OCI-LY3 (cell line): ENCODE results near the gene PTPRT.

Experiments used
- H2AFZ ChIP-seq: fragments of 200-600, 300-600 bp; shearing (Covaris generic); 2 replicates; pipeline ENCODE4 v1.6.0; 2014; ENCODE audit warnings: antibody characterized with exemption, low read depth, low read length
- H3K27ac ChIP-seq: fragments of 200-600, 300-600 bp; sonication (generic); 2 replicates; pipeline ENCODE4 v1.5.1; 2014; ENCODE audit warnings: mild to moderate bottlenecking, low read length, moderate library complexity, mixed read lengths
- H3K27me3 ChIP-seq: fragments of 200-600, 300-600 bp; sonication (generic); 2 replicates; pipeline ENCODE4 v1.6.1; 2014; ENCODE audit warnings: low read depth, low read length, mixed read lengths
- H3K36me3 ChIP-seq: fragments of 200-600, 300-600 bp; sonication (generic); replicated peaks from 2 replicates; pipeline ENCODE3; 2014; ENCODE audit warnings: low read depth, low read length, mixed read lengths
- H3K4me1 ChIP-seq: fragments of 300-600, 200-600 bp; sonication (generic); 2 replicates; pipeline ENCODE4 v1.6.1; 2014; ENCODE audit warnings: low read length, mixed read lengths
- H3K4me2 ChIP-seq: fragments of 200-600, 300-600 bp; sonication (generic); 2 replicates; pipeline ENCODE4 v1.6.1; 2014; ENCODE audit warnings: low read length, mixed read lengths
- H3K4me3 ChIP-seq: fragments of 300-600, 200-600 bp; sonication (generic); 2 replicates; pipeline ENCODE4 v1.5.1; 2014; ENCODE audit warnings: antibody characterized with exemption, mild to moderate bottlenecking, low read length, moderate library complexity
- H3K79me2 ChIP-seq: fragments of 300-600, 200-600 bp; shearing (Covaris generic); 2 replicates; pipeline ENCODE4 v1.6.1; 2014; ENCODE audit warnings: mild to moderate bottlenecking, low read length, mixed read lengths
- H3K9ac ChIP-seq: fragments of 300-600, 200-600 bp; shearing (Covaris generic); 2 replicates; pipeline ENCODE4 v1.6.0; 2014; ENCODE audit warnings: mild to moderate bottlenecking, low read length, moderate library complexity
- H3K9me3 ChIP-seq: fragments of 200-600, 300-600 bp; shearing (Covaris generic); 2 replicates; pipeline ENCODE4 v1.6.1; 2014; ENCODE audit warnings: low read length, mixed read lengths; ENCODE audit not compliant: insufficient read depth
- H4K20me1 ChIP-seq: fragments of 200-600, 300-600 bp; sonication (generic); 2 replicates; pipeline ENCODE4 v1.6.1; 2016; ENCODE audit warnings: low read length, mixed read lengths; ENCODE audit not compliant: insufficient read depth
- CTCF ChIP-seq: fragments of 200-600, 300-600 bp; sonication (generic); IDR thresholded peaks from 2 replicates; pipeline ENCODE4 v1.5.1; 2014; ENCODE audit warnings: antibody characterized with exemption, low read length, low read depth
- EZH2phosphoT487 ChIP-seq: fragments of 200-600 bp; shearing (Covaris generic); IDR thresholded peaks from 2 replicates; pipeline ENCODE4 v1.6.1; 2018; ENCODE audit warnings: antibody characterized with exemption, mixed run types, low read depth

The PTPRT gene

GRCh38 chr20:43155366-43156100 is 34.2 kb downstream of the PTPRT start:
- no peaks in the 10 kb centered on the region for H3K9me3 ChIP-seq
- H3K79me2 ChIP-seq, result no peaks in the 10 kb centered on the region
- H3K27ac ChIP-seq, result no peak overlapping the region
- H2AFZ ChIP-seq, result no peak overlapping the region
- H3K36me3 ChIP-seq, result no peaks in the 10 kb centered on the region
- no peaks in the 10 kb centered on the region for H4K20me1 ChIP-seq
- no peak overlapping the region for H3K9ac ChIP-seq
- no peak overlapping the region for H3K4me2 ChIP-seq
- H3K27me3 ChIP-seq, result 0 out of 2 replicates have a peak, but pooled peaks cover 15% of the 10 kb centered on the region
- TF ChIP-seq EZH2phosphoT487 (no peak), CTCF (no peak)
- H3K4me3 ChIP-seq, result no peak overlapping the region
- no peaks in the 10 kb centered on the region for H3K4me1 ChIP-seq

GRCh38 chr20:43151901-43152300 is 37.8 kb downstream of the PTPRT start:
- Histone ChIP-seq H3K27ac (no peak overlapping the region), H3K4me3 (no peak overlapping the region), H4K20me1 (no peaks in the 10 kb centered on the region), H3K9me3 (no peaks in the 10 kb centered on the region), H3K36me3 (no peaks in the 10 kb centered on the region), H2AFZ (no peak overlapping the region), H3K79me2 (no peaks in the 10 kb centered on the region), H3K4me1 (no peaks in the 10 kb centered on the region), H3K9ac (no peak overlapping the region), H3K27me3 (0 out of 2 replicates have a peak, but pooled peaks cover 12% of the 10 kb centered on the region), H3K4me2 (no peak overlapping the region)
- TF ChIP-seq CTCF, result no peak
- TF ChIP-seq EZH2phosphoT487, result no peak

- Histone ChIP-seq H3K4me2 (no peak overlapping the region), H3K79me2 (no peaks in the 10 kb centered on the region), H3K9me3 (no peaks in the 10 kb centered on the region), H2AFZ (no peak overlapping the region), H3K4me3 (no peak overlapping the region), H3K4me1 (no peaks in the 10 kb centered on the region), H4K20me1 (no peaks in the 10 kb centered on the region), H3K27me3 (0 out of 2 replicates have a peak, but pooled peaks cover 12% of the 10 kb centered on the region), H3K27ac (no peak overlapping the region), H3K9ac (no peak overlapping the region), H3K36me3 (no peaks in the 10 kb centered on the region)
- no peak for TF ChIP-seq CTCF
- no peak for TF ChIP-seq EZH2phosphoT487
Measured at GRCh38 chr20:43151256-43151655, 38.5 kb downstream of the PTPRT start.

GRCh38 chr20:43140726-43141125 is 49.0 kb downstream of the PTPRT start:
- Histone ChIP-seq H3K27me3 (peaks cover 42% of the 10 kb centered on the region), H2AFZ (no peak overlapping the region), H3K9me3 (no peaks in the 10 kb centered on the region), H3K9ac (no peak overlapping the region), H3K4me2 (no peak overlapping the region), H3K4me3 (no peak overlapping the region), H3K79me2 (no peaks in the 10 kb centered on the region), H3K36me3 (no peaks in the 10 kb centered on the region), H4K20me1 (no peaks in the 10 kb centered on the region), H3K4me1 (no peaks in the 10 kb centered on the region), H3K27ac (no peak overlapping the region)
- no peak for TF ChIP-seq EZH2phosphoT487
- TF ChIP-seq CTCF, result no peak
